ENCODE data around the gene SLC33A1.

SLC33A1 gene

DNA sequence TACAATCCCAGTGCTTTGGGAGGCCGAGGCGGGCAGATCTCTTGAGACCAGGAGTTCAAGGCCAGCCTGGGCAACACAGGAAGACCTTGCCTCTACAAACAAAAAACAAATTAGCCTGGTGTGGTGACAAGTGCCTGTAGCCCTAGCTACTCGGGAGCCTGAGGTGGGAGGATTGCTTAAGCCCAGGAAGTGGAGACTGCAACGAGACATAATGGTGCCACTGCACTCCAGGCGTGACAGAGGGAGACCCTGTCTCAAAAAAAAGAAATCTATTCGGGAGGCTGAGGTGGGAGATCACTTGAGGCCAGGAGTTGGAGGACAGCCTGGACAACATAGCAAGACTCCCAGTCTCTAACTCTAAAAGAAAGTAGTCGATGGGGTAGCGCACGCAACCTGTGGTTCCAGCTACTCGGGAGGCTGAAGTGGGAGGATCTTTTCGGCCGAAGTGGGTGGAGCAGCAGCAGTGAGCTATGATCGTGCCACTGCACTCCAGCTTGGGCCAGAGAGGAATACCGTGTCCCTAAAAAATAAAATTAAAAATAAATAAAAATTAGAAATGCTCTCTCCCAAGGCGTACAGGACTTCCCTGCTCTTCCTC is 48.9 kb downstream of the SLC33A1 start:
- TF ChIP-seq, protein P1, sequence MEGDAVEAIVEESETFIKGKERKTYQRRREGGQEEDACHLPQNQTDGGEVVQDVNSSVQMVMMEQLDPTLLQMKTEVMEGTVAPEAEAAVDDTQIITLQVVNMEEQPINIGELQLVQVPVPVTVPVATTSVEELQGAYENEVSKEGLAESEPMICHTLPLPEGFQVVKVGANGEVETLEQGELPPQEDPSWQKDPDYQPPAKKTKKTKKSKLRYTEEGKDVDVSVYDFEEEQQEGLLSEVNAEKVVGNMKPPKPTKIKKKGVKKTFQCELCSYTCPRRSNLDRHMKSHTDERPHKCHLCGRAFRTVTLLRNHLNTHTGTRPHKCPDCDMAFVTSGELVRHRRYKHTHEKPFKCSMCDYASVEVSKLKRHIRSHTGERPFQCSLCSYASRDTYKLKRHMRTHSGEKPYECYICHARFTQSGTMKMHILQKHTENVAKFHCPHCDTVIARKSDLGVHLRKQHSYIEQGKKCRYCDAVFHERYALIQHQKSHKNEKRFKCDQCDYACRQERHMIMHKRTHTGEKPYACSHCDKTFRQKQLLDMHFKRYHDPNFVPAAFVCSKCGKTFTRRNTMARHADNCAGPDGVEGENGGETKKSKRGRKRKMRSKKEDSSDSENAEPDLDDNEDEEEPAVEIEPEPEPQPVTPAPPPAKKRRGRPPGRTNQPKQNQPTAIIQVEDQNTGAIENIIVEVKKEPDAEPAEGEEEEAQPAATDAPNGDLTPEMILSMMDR (conservative IDR thresholded peaks at IDR 0.05; ENCODE audit: low read length): no peak
- DNase-seq (ENCODE audit: low read depth): peak; percentile 30
- peak overlapping the region; percentile 76 for H3K4me3 ChIP-seq (ENCODE audit: low read length)

DNA sequence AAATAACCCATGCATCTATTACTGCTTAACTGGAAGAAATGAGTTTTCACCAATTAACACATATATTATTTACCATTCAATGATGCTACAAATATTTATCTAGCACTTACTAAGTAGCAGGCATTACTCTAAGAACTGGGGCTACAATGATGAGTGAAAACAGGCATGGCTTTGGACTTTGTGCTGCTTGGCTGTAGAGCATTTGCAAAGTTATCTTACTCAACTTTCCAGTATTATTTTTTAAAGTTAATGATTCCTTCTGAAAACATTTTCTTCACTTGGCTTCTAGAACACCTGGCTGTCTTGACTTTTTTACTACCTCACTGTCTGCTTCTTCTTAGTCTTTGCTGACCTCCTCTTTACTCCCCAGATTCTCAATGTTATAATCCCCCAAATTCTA is 49.9 kb downstream of the SLC33A1 start:
- TF ChIP-seq, protein P1 (conservative IDR thresholded peaks at IDR 0.05; ENCODE audit: low read length): no peak
- no peak for DNase-seq (ENCODE audit: low read depth)
- no peak overlapping the region for H3K4me3 ChIP-seq (ENCODE audit: low read length)

DNA sequence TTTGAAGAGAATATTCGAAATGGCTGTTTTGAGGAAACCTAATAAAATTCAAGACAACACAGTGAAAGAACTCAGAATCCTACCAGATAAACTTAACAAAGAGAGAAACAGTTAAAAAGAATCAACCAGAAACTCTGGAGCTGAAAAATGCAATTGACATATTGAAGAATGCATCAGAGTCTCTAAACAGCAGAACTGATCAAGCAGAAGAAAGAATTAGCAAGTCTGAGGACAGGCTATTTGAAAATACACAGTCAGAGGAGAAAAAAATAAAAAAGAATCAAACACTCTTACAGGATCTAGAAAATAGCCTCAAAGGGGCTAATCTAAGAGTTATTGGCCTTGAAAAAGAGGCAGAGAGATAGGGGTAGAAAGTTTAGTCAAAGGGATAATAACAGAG is 61.7 kb downstream of the SLC33A1 start:
- TF ChIP-seq, protein P1 (conservative IDR thresholded peaks at IDR 0.05; ENCODE audit: low read length): no peak
- DNase-seq (ENCODE audit: low read depth): no peak
- H3K4me3 ChIP-seq (ENCODE audit: low read length): no peak overlapping the region

DNA sequence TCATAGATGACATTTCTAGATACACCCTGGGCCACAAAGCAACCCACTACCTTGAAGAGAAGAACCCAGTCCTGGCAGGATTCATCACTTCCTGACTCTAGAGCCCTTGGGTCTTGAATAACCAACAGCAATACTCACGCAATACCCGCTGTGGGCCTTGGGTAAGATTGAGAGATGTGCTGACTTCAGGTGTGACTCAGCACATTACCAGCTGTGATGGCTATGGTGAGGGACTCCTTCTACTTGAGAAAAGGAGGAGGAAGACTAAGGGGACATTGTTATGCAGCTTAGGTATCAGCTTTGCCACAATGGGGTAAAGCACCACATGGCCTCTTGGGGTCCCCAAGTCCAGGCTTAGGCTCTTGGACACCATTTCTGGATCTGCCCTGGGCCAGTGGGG is 63.0 kb downstream of the SLC33A1 start:
- TF ChIP-seq, protein P1 (conservative IDR thresholded peaks at IDR 0.05; ENCODE audit: low read length): no peak
- no peak overlapping the region for H3K4me3 ChIP-seq (ENCODE audit: low read length)
- peak; percentile 15 for DNase-seq (ENCODE audit: low read depth)

DNA sequence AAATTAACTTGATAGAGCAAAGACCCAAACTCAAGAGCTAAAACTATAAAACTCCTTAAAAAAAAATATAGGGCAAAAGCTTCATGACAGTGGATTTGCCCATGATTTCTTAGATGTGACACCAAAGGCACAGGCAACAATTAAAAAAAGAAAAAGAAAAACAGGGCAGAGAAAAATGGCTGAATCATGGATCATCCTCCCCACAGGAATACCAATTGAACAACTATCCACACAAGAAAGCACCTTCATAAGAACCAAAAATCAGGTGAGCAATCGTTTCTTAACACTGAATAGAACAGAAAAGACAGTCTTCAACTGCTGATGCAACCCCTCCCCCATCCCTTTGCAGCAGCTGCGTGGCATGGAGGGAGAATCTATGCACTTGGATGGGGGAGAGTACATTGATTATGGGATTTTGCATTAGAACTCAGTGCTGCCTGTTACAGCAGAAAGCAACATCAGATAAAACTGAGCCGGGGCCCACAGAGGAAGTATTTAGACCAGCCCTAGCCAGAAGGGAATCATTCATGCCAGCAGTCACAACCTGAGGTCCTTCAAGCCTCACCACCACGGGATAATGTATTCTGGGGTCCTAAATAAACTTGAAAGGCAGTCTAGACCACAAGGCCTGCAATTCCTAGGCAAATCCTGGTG is 63.8 kb downstream of the SLC33A1 start:
- H3K4me3 ChIP-seq (ENCODE audit: low read length): no peak overlapping the region
- TF ChIP-seq, protein P1 (conservative IDR thresholded peaks at IDR 0.05; ENCODE audit: low read length): no peak
- DNase-seq (ENCODE audit: low read depth): no peak

DNA sequence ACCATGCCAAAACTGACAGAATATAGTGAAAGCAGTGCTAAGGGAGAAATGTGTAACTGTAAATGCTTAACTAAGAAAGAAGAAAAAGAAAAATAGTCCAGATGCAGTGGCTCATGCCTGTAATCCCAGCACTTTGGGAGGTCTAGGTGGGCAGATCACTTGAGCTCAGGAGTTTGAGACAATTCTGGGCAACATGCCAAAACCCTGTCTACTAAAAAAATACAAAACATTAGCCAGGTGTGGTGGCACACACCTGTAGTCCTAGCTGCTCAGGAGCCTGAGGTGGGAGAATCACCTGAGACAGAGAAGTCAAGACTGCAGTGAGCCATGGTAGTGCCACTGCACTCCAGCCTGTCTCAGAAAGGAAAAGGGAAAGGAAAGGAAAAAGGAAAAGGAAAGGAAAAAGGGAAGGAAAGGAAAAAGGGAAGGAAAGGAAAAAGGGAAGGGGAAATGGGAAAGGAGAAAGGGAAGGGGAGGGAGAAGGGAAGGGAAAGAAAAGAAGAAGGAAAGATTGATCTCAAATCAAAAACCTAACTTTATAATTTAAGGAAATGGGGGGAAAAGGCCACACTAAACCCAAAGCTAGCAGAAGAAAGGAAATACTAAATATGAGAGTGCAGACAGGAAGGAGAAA is 68.4 kb downstream of the SLC33A1 start:
- TF ChIP-seq, protein P1 (conservative IDR thresholded peaks at IDR 0.05; ENCODE audit: low read length): no peak
- DNase-seq (ENCODE audit: low read depth): no peak

More for the DNA sequence above, 68.4 kb downstream of the SLC33A1 start:
- H3K4me3 ChIP-seq (ENCODE audit: low read length): no peak overlapping the region

All from AG10803 (cell line).